HepG2 (cell line): ENCODE results near the gene TOP1. TPM values are rescaled to one million over a fixed set of nuclear protein-coding genes. Genes with fewer than 3 reads are reported as not detected.

Experiments used
- ATAC-seq: fragments of 200-7000 bp; cut with Tn5 transposase; 3 replicates; pipeline ENCODE4 v1.9.1; 2020; ENCODE audit warnings: mild to moderate bottlenecking, moderate library complexity
- BruUV-seq: library from RNA; stranded (reverse); fragments of 400-500 nt; replicated peaks from 2 replicates; lab custom pipeline; 2021; lab: Mats Ljungman, UMichigan
- CTCF ChIA-PET: fragments of 300-600 bp; formaldehyde crosslinking; extraction: SDS; loops from one replicate; lab custom pipeline; 2021; ENCODE audit warnings: low total read pairs, inconsistent platforms, low intra/inter-chr PET ratio; lab: Yijun Ruan, JAX
- POLR2A ChIA-PET: fragments of 350-600 bp; sonication (Branson Sonifier 250); formaldehyde crosslinking; loops from one replicate; lab custom pipeline; 2020; ENCODE audit warnings: antibody characterized with exemption, inconsistent platforms; lab: Yijun Ruan, JAX
- DNase-seq: peaks from one replicate; pipeline ENCODE4 v3.0.0-alpha.2; 2015; ENCODE audit warnings: low spot score
- FAIRE-seq: peaks from 3 replicates; lab custom pipeline; 2011; peaks lifted over from hg19 to GRCh38; lab: Jason Lieb, UNC
- H2AFZ ChIP-seq: one replicate; pipeline ENCODE4 v1.6.1; 2011; ENCODE audit warnings: low read length, inconsistent platforms
- H3K27ac ChIP-seq: fragments of 300-600 bp; 3 replicates; pipeline ENCODE4 v1.8.0; 2011; ENCODE audit warnings: mixed run types, mild to moderate bottlenecking, mixed read lengths, low read length, inconsistent platforms; ENCODE audit not compliant: insufficient read depth; ENCODE audit errors: extremely low read length
- H3K27me3 ChIP-seq, 2 experiments: fragments of 200-600 bp in 1 of 2; 2 replicates in 1 of 2; 3 replicates in 1 of 2; pipeline versions ENCODE4 v1.6.0 to v1.8.0; 2011; ENCODE audit warnings: low read length in 2 of 2, mild to moderate bottlenecking in 2 of 2, moderate library complexity in 2 of 2, inconsistent platforms in 1 of 2; ENCODE audit not compliant: insufficient read depth in 2 of 2, control insufficient read depth in 1 of 2
- H3K36me3 ChIP-seq, 2 experiments: fragments of 200-600 bp in 1 of 2; replicated peaks in 1 of 2; 2 replicates in 1 of 2; 3 replicates in 1 of 2; pipeline versions ENCODE4 v1.5.1 to v1.8.0; 2011; ENCODE audit warnings: low read length in 2 of 2, inconsistent platforms in 1 of 2; ENCODE audit not compliant: insufficient read depth in 2 of 2, control insufficient read depth in 1 of 2
- H3K4me1 ChIP-seq: 2 replicates; pipeline ENCODE4 v1.5.1; 2012; ENCODE audit warnings: low read length, inconsistent platforms; ENCODE audit not compliant: insufficient read depth
- H3K4me2 ChIP-seq: 2 replicates; pipeline ENCODE4 v1.6.0; 2011; ENCODE audit warnings: low read depth, low read length, inconsistent platforms
- H3K4me3 ChIP-seq, 3 experiments: fragments of 200-600 bp in 1 of 3; sonication (generic), shearing (Covaris generic) in 1 of 3; replicated peaks in 1 of 3; 2 replicates each; pipeline ENCODE4 v1.5.1; 2011 to 2016; ENCODE audit warnings: low read length in 3 of 3, inconsistent platforms in 2 of 3, low read depth in 2 of 3, mild to moderate bottlenecking in 2 of 3, control low read depth in 1 of 3, mixed read lengths in 1 of 3; ENCODE audit not compliant: insufficient read depth in 1 of 3
- H3K79me2 ChIP-seq: one replicate; pipeline ENCODE4 v1.6.1; 2011; ENCODE audit warnings: low read length, inconsistent platforms; ENCODE audit not compliant: insufficient read depth
- H3K9ac ChIP-seq: 2 replicates; pipeline ENCODE4 v1.6.0; 2011; ENCODE audit warnings: mild to moderate bottlenecking, low read depth, low read length, inconsistent platforms; ENCODE audit not compliant: insufficient read depth
- H3K9me3 ChIP-seq: 2 replicates; pipeline ENCODE4 v1.5.1; 2012; ENCODE audit warnings: mild to moderate bottlenecking, low read length
- H4K20me1 ChIP-seq: 2 replicates; pipeline ENCODE4 v1.6.0; 2011; ENCODE audit warnings: inconsistent platforms, mild to moderate bottlenecking, low read length, moderate library complexity; ENCODE audit not compliant: insufficient read depth
- HNF1A ChIP-seq, 2 experiments: sonication (generic) in 1 of 2; formaldehyde crosslinking in 1 of 2; IDR thresholded peaks; 2 replicates each; pipeline versions ENCODE4 v1.4.0 to v1.6.1; 2016 to 2020; ENCODE audit warnings: borderline replicate concordance in 1 of 2, low read depth in 1 of 2, mild to moderate bottlenecking in 1 of 2, missing genetic modification reagents in 1 of 2
- HNRNPK ChIP-seq: fragments of 200-400 bp; formaldehyde crosslinking; IDR thresholded peaks from 2 replicates; pipeline ENCODE4 v1.6.1; 2018; ENCODE audit warnings: low read length, low read depth, moderate library complexity, mild to moderate bottlenecking; ENCODE audit not compliant: poor library complexity, severe bottlenecking
- JUN ChIP-seq: sonication (generic); formaldehyde crosslinking; IDR thresholded peaks from 2 replicates; pipeline ENCODE4 v1.4.0; 2020; ENCODE audit warnings: mild to moderate bottlenecking, missing genetic modification reagents
- KAT8 ChIP-seq: IDR thresholded peaks from 2 replicates; pipeline ENCODE4 v1.6.1; 2016; ENCODE audit warnings: missing genetic modification reagents, missing compliant biosample characterization
- KDM5A ChIP-seq: fragments of 200-600 bp; sonication (generic); IDR thresholded peaks from 2 replicates; pipeline ENCODE4 v1.7.0; 2018; ENCODE audit warnings: antibody characterized with exemption, mild to moderate bottlenecking, low read length, borderline replicate concordance
- PPARG ChIP-seq: conservative IDR thresholded peaks from 2 replicates; pipeline ENCODE4 v1.6.1; 2016; ENCODE audit warnings: missing biosample characterization, missing genetic modification reagents
- PTBP1 ChIP-seq: fragments of 200-400 bp; formaldehyde crosslinking; IDR thresholded peaks from 2 replicates; pipeline ENCODE4 v1.6.1; 2018; ENCODE audit warnings: low read length, low read depth; ENCODE audit not compliant: poor library complexity, severe bottlenecking
- SP140L ChIP-seq: sonication (generic); formaldehyde crosslinking; IDR thresholded peaks from 2 replicates; pipeline ENCODE4 v1.4.0; 2020; ENCODE audit warnings: missing genetic modification reagents, borderline replicate concordance
- XRCC5 ChIP-seq: fragments of 200-400 bp; formaldehyde crosslinking; optimal IDR thresholded peaks from 2 replicates; pipeline ENCODE3; 2017; ENCODE audit warnings: mild to moderate bottlenecking, low read length
- ZBTB8A ChIP-seq: sonication (generic); formaldehyde crosslinking; IDR thresholded peaks from 2 replicates; pipeline ENCODE4 v1.4.0; 2020; ENCODE audit warnings: mild to moderate bottlenecking, low read depth, missing genetic modification reagents, borderline replicate concordance
- ZKSCAN8 ChIP-seq: IDR thresholded peaks from 2 replicates; pipeline ENCODE4 v1.6.1; 2016; ENCODE audit warnings: borderline replicate concordance, missing genetic modification reagents, missing compliant biosample characterization
- ZNF205 ChIP-seq: IDR thresholded peaks from 2 replicates; pipeline ENCODE4 v1.6.1; 2018; ENCODE audit warnings: missing biosample characterization, missing genetic modification reagents
- ZNF672 ChIP-seq: sonication (generic); formaldehyde crosslinking; IDR thresholded peaks from 2 replicates; pipeline ENCODE4 v1.8.1; 2022; ENCODE audit warnings: missing genetic modification reagents
- ZNF772 ChIP-seq: sonication (generic); formaldehyde crosslinking; IDR thresholded peaks from 2 replicates; pipeline ENCODE4 v1.5.0; 2020; ENCODE audit warnings: mild to moderate bottlenecking, missing genetic modification reagents
- WGBS: methylation state at CpG from one replicate; pipeline ENCODE4 v1.1.6; 2017; ENCODE audit warnings: low lambda C conversion rate; 5-methylcytosine and 5-hydroxymethylcytosine counted together
- in situ Hi-C: cut with HindIII; loops from 2 replicates; pipeline ENCODE4 v1.10.0; 2017; ENCODE audit warnings: low pct_unique_long_range_greater_than_20kb; ENCODE audit not compliant: extremely low pct_ligation_motif_present
- intact Hi-C: fragments of 100-400 bp; cut with micrococcal nuclease; formaldehyde crosslinking; loops from one replicate; pipeline ENCODE4 v1.10.0; 2022; ENCODE audit not compliant: unreplicated experiment
- polyA plus RNA-seq, 8 experiments: library from polyadenylated mRNA; depleted of rRNA in 3 of 8; stranded (reverse) in 7 of 8; unstranded in 1 of 8; fragments of >200 nt; fragmentation: Illumina TruSeq in 4 of 8; extraction: Trizol in 4 of 8; gene quantifications; 2 replicates each; pipeline versions ENCODE4 v1.2.1 to v1.2.3, GENCODE V29; 2011 to 2016; ENCODE audit warnings: low read depth in 4 of 8, missing spikeins in 1 of 8, mixed read lengths in 1 of 8; ENCODE audit not compliant: insufficient read depth in 1 of 8
- total RNA-seq, 5 experiments: library from RNA; depleted of rRNA; stranded (reverse); fragments of >200 nt; fragmentation: Illumina TruSeq; extraction: Trizol; gene quantifications; 2 replicates each; pipeline ENCODE4 v1.2.3, GENCODE V29; 2016; ENCODE audit warnings: low read depth in 1 of 5
- TF ChIP-seq, protein P1 (sequence below), 2 experiments: sonication (generic) in 1 of 2; formaldehyde crosslinking in 1 of 2; IDR thresholded peaks; 2 replicates each; pipeline versions ENCODE4 v1.5.1 to v1.6.1; 2011 to 2020; ENCODE audit warnings: borderline replicate concordance in 1 of 2, low read depth in 1 of 2, low read length in 1 of 2, mild to moderate bottlenecking in 1 of 2, missing genetic modification reagents in 1 of 2, moderate library complexity in 1 of 2

Gene TOP1
- total and polyA plus RNA-seq, 2 of the 13 experiments (the other 11 are each of a cell fraction or from before 2014, with no cell fraction given), result 10.2 to 19.4 TPM

- Histone ChIP-seq H3K27ac (peak overlapping the region; percentile 43), H3K9ac (no peak overlapping the region), H2AFZ (no peak overlapping the region), H3K9me3 (no peaks in the 10 kb centered on the region), H3K36me3 (peaks cover 3 to 33% of the 10 kb centered on the region in 2 experiments; a peak in 4 of 5 replicates), H3K4me3 (no peak overlapping the region), H3K27me3 (no peaks in the 10 kb centered on the region), H3K4me1 (peaks cover 82% of the 10 kb centered on the region), H4K20me1 (peaks cover 84% of the 10 kb centered on the region), H3K4me2 (peak overlapping the region; percentile 6; the same call in 1 of the 2 replicates), H3K79me2 (peaks cover 98% of the 10 kb centered on the region)
- no TSS peak for BruUV-seq
- ChIA-PET CTCF (interaction anchor here (1.2 kb wide), 1 partner anchor 189 kb away, joined by 3 read pairs; the partner anchor contains the start of gene LPIN3), POLR2A (interaction anchor here (2.7 to 3.1 kb wide), 2 partner anchors 13 to 16 kb away, joined by 7 to 13 read pairs; no protein-coding TSS in a partner anchor)
- intact Hi-C loops, result no loop called here
- DNase-seq (peak; percentile 80), ATAC-seq (peak; percentile 86), FAIRE-seq (no peak)
- WGBS, result 82% methylated on average over 5 of the region's 5 CpGs
- in situ Hi-C loops, result no loop called here
- no peak for TF ChIP-seq HNF1A (IDR thresholded peaks at IDR 0.05; ENCODE audit: low read depth)
- no peak for TF ChIP-seq HNF1A (CRISPR knock-in tag; IDR thresholded peaks at IDR 0.05; ENCODE audit: borderline replicate concordance)
- peak; percentile 53; the same call in 1 of the 2 replicates for TF ChIP-seq ZKSCAN8 (CRISPR knock-in tag)
- no peak for TF ChIP-seq ZNF672 (CRISPR knock-in tag)
- no peak for TF ChIP-seq ZNF205
- peak; percentile 31; the same call in 1 of the 2 replicates for TF ChIP-seq PPARG (CRISPR knock-in tag)
- TF ChIP-seq SP140L (CRISPR knock-in tag), result no peak
- TF ChIP-seq XRCC5, result no peak
- TF ChIP-seq PTBP1, result no peak
- TF ChIP-seq KAT8 (CRISPR knock-in tag), result 0 out of 2 replicates have a peak, but pooled peaks have one; percentile 30
- TF ChIP-seq, protein P1, sequence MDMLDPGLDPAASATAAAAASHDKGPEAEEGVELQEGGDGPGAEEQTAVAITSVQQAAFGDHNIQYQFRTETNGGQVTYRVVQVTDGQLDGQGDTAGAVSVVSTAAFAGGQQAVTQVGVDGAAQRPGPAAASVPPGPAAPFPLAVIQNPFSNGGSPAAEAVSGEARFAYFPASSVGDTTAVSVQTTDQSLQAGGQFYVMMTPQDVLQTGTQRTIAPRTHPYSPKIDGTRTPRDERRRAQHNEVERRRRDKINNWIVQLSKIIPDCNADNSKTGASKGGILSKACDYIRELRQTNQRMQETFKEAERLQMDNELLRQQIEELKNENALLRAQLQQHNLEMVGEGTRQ (IDR thresholded peaks at IDR 0.05; ENCODE audit: low read depth, low read length), result no peak
- TF ChIP-seq, protein P1 (CRISPR knock-in tag; IDR thresholded peaks at IDR 0.05; ENCODE audit: borderline replicate concordance), result no peak
- TF ChIP-seq JUN (CRISPR knock-in tag), result peak; percentile 69; the same call in 1 of the 2 replicates
- TF ChIP-seq KDM5A, result no peak
- no peak for TF ChIP-seq HNRNPK
- no peak for TF ChIP-seq ZBTB8A (CRISPR knock-in tag)
- no peak for TF ChIP-seq ZNF772 (CRISPR knock-in tag)
Observed at GRCh38 chr20:41151134-41151869, 122.7 kb downstream of the TOP1 start.
